Measurements from ENCODE around the gene ACVR2B.

ACVR2B gene

DNA sequence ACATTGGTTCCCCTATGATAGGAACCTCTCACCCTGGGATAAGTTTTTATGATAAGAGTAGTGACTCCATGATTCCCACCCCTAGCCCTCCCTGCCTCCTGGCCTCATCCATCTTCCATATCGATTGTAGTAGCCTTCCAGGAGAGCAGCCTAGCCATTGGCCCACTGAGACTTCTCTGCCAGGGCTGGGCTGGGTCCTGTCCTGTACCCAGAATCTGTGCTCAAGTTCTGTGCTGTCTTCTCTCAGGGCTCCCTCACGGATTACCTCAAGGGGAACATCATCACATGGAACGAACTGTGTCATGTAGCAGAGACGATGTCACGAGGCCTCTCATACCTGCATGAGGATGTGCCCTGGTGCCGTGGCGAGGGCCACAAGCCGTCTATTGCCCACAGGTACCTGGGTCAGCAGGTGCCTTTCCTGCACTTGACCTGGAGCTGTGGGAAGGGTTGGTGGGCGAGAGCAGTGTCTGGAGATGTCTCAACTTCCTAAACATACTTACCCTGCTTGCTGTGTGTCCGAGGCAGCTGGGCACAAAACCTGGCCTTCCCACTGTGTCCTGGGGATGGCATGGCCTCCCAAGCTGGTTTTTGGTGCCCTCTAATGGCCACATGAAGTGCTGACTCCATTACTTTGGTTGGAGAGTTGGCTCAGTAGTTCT, 25.9 kb downstream of the ACVR2B start:
- peak; percentile 87 for TF ChIP-seq CTCF (IDR thresholded peaks at IDR 0.05)

DNA sequence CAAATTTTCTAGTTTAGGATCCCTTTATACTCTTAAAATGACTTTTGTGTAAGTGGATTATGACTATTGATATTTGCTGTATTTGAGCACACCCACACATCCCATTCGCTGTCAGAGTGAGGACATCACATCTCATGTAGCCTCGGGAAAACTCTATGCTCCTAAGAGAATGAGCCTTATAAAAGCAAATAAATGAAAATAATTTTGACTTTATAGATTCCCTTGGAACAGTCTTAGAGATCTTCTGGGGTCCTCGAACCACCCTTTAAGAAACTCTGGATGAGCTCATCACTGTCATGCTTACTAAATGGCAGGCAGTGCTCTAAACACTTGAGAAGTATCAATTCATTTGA, 26.4 kb downstream of the ACVR2B start:
- peak; percentile 6; the same call in 1 of the 2 replicates for TF ChIP-seq CTCF (IDR thresholded peaks at IDR 0.05)

GRCh38 chr3:38480930-38481329, 27.2 kb downstream of the ACVR2B start:
- no peak for TF ChIP-seq CTCF (IDR thresholded peaks at IDR 0.05)

- TF ChIP-seq CTCF (IDR thresholded peaks at IDR 0.05) = no peak
Measured at GRCh38 chr3:38482951-38483350, 29.3 kb downstream of the ACVR2B start.

- TF ChIP-seq CTCF (IDR thresholded peaks at IDR 0.05) = no peak
Measured at GRCh38 chr3:38487323-38487722, 33.6 kb downstream of the ACVR2B start.

DNA sequence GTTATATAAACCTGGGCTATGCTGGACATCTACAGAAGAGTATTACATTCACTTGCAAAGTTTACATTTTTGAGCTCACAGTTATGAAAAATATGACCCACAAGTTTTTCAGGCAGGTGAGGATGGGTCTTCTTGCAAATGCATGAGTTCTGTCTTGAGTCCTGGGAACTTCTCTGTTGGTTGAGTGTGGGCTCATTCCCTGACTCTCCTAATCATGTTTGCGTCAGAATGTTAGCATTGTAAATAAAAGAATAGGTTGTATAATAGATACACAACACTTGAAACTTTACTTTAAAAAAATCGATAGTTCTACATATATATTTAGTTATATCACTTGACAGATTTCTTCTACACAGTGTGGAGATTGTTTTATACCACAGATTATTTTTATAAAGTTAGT, 35.3 kb downstream of the ACVR2B start:
- TF ChIP-seq CTCF (IDR thresholded peaks at IDR 0.05) = no peak

DNA sequence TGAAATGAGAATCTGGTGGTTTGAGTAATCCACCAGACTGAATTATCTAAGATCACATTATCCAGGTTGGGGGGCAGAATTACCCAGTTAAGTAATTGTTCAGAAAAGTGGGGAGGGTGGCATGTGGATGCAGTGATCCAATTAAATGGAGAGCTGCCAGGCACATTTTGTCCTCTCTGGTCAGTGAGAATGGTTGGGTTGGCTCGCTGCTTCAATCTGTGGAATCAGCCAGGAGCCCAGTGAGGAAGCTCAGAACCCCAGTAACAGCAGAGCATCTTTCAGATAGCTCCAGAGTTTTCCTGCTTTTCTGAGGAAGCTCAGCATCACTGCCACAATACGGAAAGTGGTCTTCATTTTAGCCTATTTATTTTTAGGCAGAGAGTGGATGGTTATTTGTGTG, 36.1 kb downstream of the ACVR2B start:
- no peak for TF ChIP-seq CTCF (IDR thresholded peaks at IDR 0.05)

Data from LNCAP (cell line).